ENCODE data around the gene PTPRM. TPM values are rescaled to one million over a fixed set of nuclear protein-coding genes. Genes with fewer than 3 reads are reported as not detected.

Gene PTPRM
- polyA plus RNA-seq, 1 donor (not counting 4 experiments of a cell fraction or from before 2014, with no cell fraction given), result 54.5 TPM

GRCh38 chr18:7822435-7823331, 255.6 kb downstream of the PTPRM start:
- Histone ChIP-seq H3K9me1 (ENCODE audit: control insufficient read depth, extremely low read depth, insufficient read depth, low read length) (no peaks in the 10 kb centered on the region), H3K27ac (ENCODE audit: control insufficient read depth, insufficient read depth, low read length) (no peak overlapping the region), H3K9ac (ENCODE audit: control insufficient read depth, extremely low read depth, insufficient read depth, low read length) (no peak overlapping the region), H3K9me3 (ENCODE audit: control insufficient read depth, low read depth, low read length) (no peaks in the 10 kb centered on the region), H3K4me1 (ENCODE audit: control insufficient read depth, extremely low read depth, insufficient read depth, low read length) (no peaks in the 10 kb centered on the region), H3K27me3 (ENCODE audit: control insufficient read depth, extremely low read depth, insufficient read depth, low read length) (no peaks in the 10 kb centered on the region), H4K20me1 (ENCODE audit: control insufficient read depth, extremely low read depth, insufficient read depth, low read length) (no peaks in the 10 kb centered on the region), H3K4me2 (ENCODE audit: control insufficient read depth, extremely low read depth, insufficient read depth, low read depth, low read length) (no peak overlapping the region), H3K79me2 (ENCODE audit: control insufficient read depth, insufficient read depth, low read length) (no peaks in the 10 kb centered on the region), H2AFZ (ENCODE audit: control insufficient read depth, low read length) (no peak overlapping the region), H3K36me3 (ENCODE audit: control insufficient read depth in 2 of 2, extremely low read depth in 1 of 2, insufficient read depth in 2 of 2, low read length in 2 of 2) (no peaks in the 10 kb centered on the region), H3K4me3 (ENCODE audit: control insufficient read depth in 2 of 3, extremely low read depth in 1 of 3, insufficient read depth in 2 of 3, low read depth in 1 of 3, low read length in 3 of 3) (no peak overlapping the region)
- dilution Hi-C loops (cut with MboI; ENCODE audit: extremely low pct_ligation_motif_present, low sequenced_read_pairs), result no loop called here
- DNase-seq (ENCODE audit: low read depth, low spot score) (no peak), FAIRE-seq (no peak)
- TF ChIP-seq, protein P1, sequence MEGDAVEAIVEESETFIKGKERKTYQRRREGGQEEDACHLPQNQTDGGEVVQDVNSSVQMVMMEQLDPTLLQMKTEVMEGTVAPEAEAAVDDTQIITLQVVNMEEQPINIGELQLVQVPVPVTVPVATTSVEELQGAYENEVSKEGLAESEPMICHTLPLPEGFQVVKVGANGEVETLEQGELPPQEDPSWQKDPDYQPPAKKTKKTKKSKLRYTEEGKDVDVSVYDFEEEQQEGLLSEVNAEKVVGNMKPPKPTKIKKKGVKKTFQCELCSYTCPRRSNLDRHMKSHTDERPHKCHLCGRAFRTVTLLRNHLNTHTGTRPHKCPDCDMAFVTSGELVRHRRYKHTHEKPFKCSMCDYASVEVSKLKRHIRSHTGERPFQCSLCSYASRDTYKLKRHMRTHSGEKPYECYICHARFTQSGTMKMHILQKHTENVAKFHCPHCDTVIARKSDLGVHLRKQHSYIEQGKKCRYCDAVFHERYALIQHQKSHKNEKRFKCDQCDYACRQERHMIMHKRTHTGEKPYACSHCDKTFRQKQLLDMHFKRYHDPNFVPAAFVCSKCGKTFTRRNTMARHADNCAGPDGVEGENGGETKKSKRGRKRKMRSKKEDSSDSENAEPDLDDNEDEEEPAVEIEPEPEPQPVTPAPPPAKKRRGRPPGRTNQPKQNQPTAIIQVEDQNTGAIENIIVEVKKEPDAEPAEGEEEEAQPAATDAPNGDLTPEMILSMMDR (optimal IDR thresholded peaks at IDR 0.05 in 1 of 3, IDR thresholded peaks at IDR 0.05 in 1 of 3, conservative IDR thresholded peaks at IDR 0.05 in 1 of 3; ENCODE audit: extremely low read depth in 1 of 3, insufficient read depth in 2 of 3, low read length in 3 of 3), result no peak
- no peak for TF ChIP-seq EZH2 (IDR thresholded peaks at IDR 0.05; ENCODE audit: low read length)

GRCh38 chr18:7824970-7825369, 257.9 kb downstream of the PTPRM start:
- Histone ChIP-seq H2AFZ (ENCODE audit: control insufficient read depth, low read length) (no peak overlapping the region), H3K27me3 (ENCODE audit: control insufficient read depth, extremely low read depth, insufficient read depth, low read length) (no peaks in the 10 kb centered on the region), H3K36me3 (ENCODE audit: control insufficient read depth in 2 of 2, extremely low read depth in 1 of 2, insufficient read depth in 2 of 2, low read length in 2 of 2) (no peaks in the 10 kb centered on the region), H4K20me1 (ENCODE audit: control insufficient read depth, extremely low read depth, insufficient read depth, low read length) (no peaks in the 10 kb centered on the region), H3K9ac (ENCODE audit: control insufficient read depth, extremely low read depth, insufficient read depth, low read length) (no peak overlapping the region), H3K4me3 (ENCODE audit: control insufficient read depth in 2 of 3, extremely low read depth in 1 of 3, insufficient read depth in 2 of 3, low read depth in 1 of 3, low read length in 3 of 3) (no peak overlapping the region), H3K27ac (ENCODE audit: control insufficient read depth, insufficient read depth, low read length) (no peak overlapping the region), H3K4me1 (ENCODE audit: control insufficient read depth, extremely low read depth, insufficient read depth, low read length) (no peaks in the 10 kb centered on the region), H3K79me2 (ENCODE audit: control insufficient read depth, insufficient read depth, low read length) (no peaks in the 10 kb centered on the region), H3K9me1 (ENCODE audit: control insufficient read depth, extremely low read depth, insufficient read depth, low read length) (no peaks in the 10 kb centered on the region), H3K9me3 (ENCODE audit: control insufficient read depth, low read depth, low read length) (no peaks in the 10 kb centered on the region), H3K4me2 (ENCODE audit: control insufficient read depth, extremely low read depth, insufficient read depth, low read depth, low read length) (no peak overlapping the region)
- DNase-seq (ENCODE audit: low read depth, low spot score) (no peak), FAIRE-seq (no peak)
- TF ChIP-seq, protein P1 (optimal IDR thresholded peaks at IDR 0.05 in 1 of 3, IDR thresholded peaks at IDR 0.05 in 1 of 3, conservative IDR thresholded peaks at IDR 0.05 in 1 of 3; ENCODE audit: extremely low read depth in 1 of 3, insufficient read depth in 2 of 3, low read length in 3 of 3), result no peak
- no peak for TF ChIP-seq EZH2 (IDR thresholded peaks at IDR 0.05; ENCODE audit: low read length)
- dilution Hi-C loops (cut with MboI; ENCODE audit: extremely low pct_ligation_motif_present, low sequenced_read_pairs), result no loop called here
